IMR-90 (cell line): ENCODE measurements around the gene ZNF609. TPM values are rescaled to one million over a fixed set of nuclear protein-coding genes. Genes with fewer than 3 reads are reported as not detected.
"Not testable (repeated sequence)": the region's sequence is repeated elsewhere in the genome, so short reads cannot be mapped to it uniquely, and the experiment has no call there.

Experiments
- ATAC-seq: fragments of 200-7000 bp; cut with Tn5 transposase; 2 replicates; pipeline ENCODE4 v1.9.1; 2020; ENCODE audit warnings: low read depth, mild to moderate bottlenecking, moderate library complexity
- BruUV-seq: library from RNA; stranded (reverse); fragments of 400-500 nt; replicated peaks from 2 replicates; lab custom pipeline; 2021; lab: Mats Ljungman, UMichigan
- CTCF ChIA-PET: fragments of 300-600 bp; formaldehyde crosslinking; extraction: SDS; loops from one replicate; lab custom pipeline; 2021; ENCODE audit warnings: antibody characterized with exemption; lab: Yijun Ruan, JAX
- POLR2A ChIA-PET: fragments of 300-600 bp; sonication (Branson Sonifier 250); formaldehyde crosslinking; loops from one replicate; lab custom pipeline; 2022; ENCODE audit warnings: antibody characterized with exemption; ENCODE audit not compliant: unreplicated experiment; lab: Charles Lee
- DNase-seq: peaks from one replicate; pipeline ENCODE4 v3.0.0; 2013
- H2AFZ ChIP-seq: replicated peaks from 2 replicates; pipeline ENCODE3; 2013; ENCODE audit warnings: low read length, mild to moderate bottlenecking; ENCODE audit not compliant: poor library complexity
- H2AK5ac ChIP-seq: 2 replicates; pipeline ENCODE4 v1.6.1; 2013; ENCODE audit warnings: low read depth, low read length, inconsistent platforms
- H2AK9ac ChIP-seq: replicated peaks from 2 replicates; pipeline ENCODE3; 2013; ENCODE audit warnings: mild to moderate bottlenecking, low read depth, low read length, moderate library complexity; ENCODE audit not compliant: poor library complexity
- H2BK120ac ChIP-seq: 2 replicates; pipeline ENCODE4 v1.6.1; 2013; ENCODE audit warnings: low read depth, low read length, inconsistent platforms
- H2BK15ac ChIP-seq: 3 replicates; pipeline ENCODE4 v1.6.1; 2013; ENCODE audit warnings: low read depth, low read length, inconsistent platforms
- H2BK20ac ChIP-seq: 2 replicates; pipeline ENCODE4 v1.6.1; 2013; ENCODE audit warnings: low read depth, mild to moderate bottlenecking, inconsistent platforms, low read length, moderate library complexity
- H2BK5ac ChIP-seq: 2 replicates; pipeline ENCODE4 v1.6.1; 2013; ENCODE audit warnings: mild to moderate bottlenecking, low read depth, low read length, inconsistent platforms; ENCODE audit not compliant: poor library complexity, severe bottlenecking
- H3K14ac ChIP-seq: replicated peaks from 2 replicates; pipeline ENCODE4 v1.6.1; 2013; ENCODE audit warnings: low read depth, low read length, inconsistent platforms
- H3K18ac ChIP-seq: 2 replicates; pipeline ENCODE4 v1.6.1; 2013; ENCODE audit warnings: low read depth, low read length, control low read depth
- H3K23ac ChIP-seq: 2 replicates; pipeline ENCODE4 v1.6.1; 2013; ENCODE audit warnings: low read depth, low read length, inconsistent platforms
- H3K27ac ChIP-seq: 2 replicates; pipeline ENCODE4 v1.5.1; 2013; ENCODE audit warnings: mild to moderate bottlenecking, control low read depth, low read length; ENCODE audit not compliant: insufficient read depth
- H3K27me3 ChIP-seq: 2 replicates; pipeline ENCODE4 v1.6.1; 2013; ENCODE audit warnings: low read length; ENCODE audit not compliant: control insufficient read depth, insufficient read depth
- H3K36me3 ChIP-seq: 2 replicates; pipeline ENCODE4 v1.6.1; 2013; ENCODE audit warnings: low read length, mixed read lengths; ENCODE audit not compliant: control insufficient read depth, insufficient read depth
- H3K4ac ChIP-seq: 2 replicates; pipeline ENCODE4 v1.6.1; 2013; ENCODE audit warnings: low read depth, low read length, inconsistent platforms
- H3K4me1 ChIP-seq: 2 replicates; pipeline ENCODE4 v1.6.1; 2013; ENCODE audit warnings: low read length, mixed read lengths; ENCODE audit not compliant: control insufficient read depth, insufficient read depth
- H3K4me2 ChIP-seq: 2 replicates; pipeline ENCODE4 v1.6.1; 2013; ENCODE audit warnings: low read depth, mild to moderate bottlenecking, control low read depth, low read length, moderate library complexity
- H3K4me3 ChIP-seq: 2 replicates; pipeline ENCODE4 v1.5.1; 2013; ENCODE audit warnings: low read depth, mild to moderate bottlenecking, control low read depth, low read length, moderate library complexity; ENCODE audit not compliant: insufficient read depth
- H3K56ac ChIP-seq: 2 replicates; pipeline ENCODE4 v1.6.1; 2013; ENCODE audit warnings: low read length, inconsistent platforms; ENCODE audit not compliant: insufficient read depth; ENCODE audit errors: extremely low read depth
- H3K79me1 ChIP-seq, 2 experiments: 2 replicates each; pipeline ENCODE4 v1.6.1; 2013; ENCODE audit warnings: low read length in 2 of 2, inconsistent platforms in 1 of 2, low read depth in 1 of 2
- H3K9ac ChIP-seq: 2 replicates; pipeline ENCODE4 v1.6.1; 2013; ENCODE audit warnings: low read depth, low read length, control low read depth
- H3K9me1 ChIP-seq: 2 replicates; pipeline ENCODE4 v1.6.1; 2013; ENCODE audit warnings: low read length, inconsistent platforms; ENCODE audit not compliant: insufficient read depth
- H3K9me3 ChIP-seq: 2 replicates; pipeline ENCODE4 v1.6.1; 2013; ENCODE audit warnings: low read length; ENCODE audit not compliant: control insufficient read depth, insufficient read depth
- H4K20me1 ChIP-seq: 2 replicates; pipeline ENCODE4 v1.6.1; 2013; ENCODE audit warnings: low read length, inconsistent platforms; ENCODE audit not compliant: insufficient read depth
- H4K5ac ChIP-seq: 2 replicates; pipeline ENCODE4 v1.6.1; 2013; ENCODE audit warnings: mild to moderate bottlenecking, low read depth, low read length, control low read depth
- H4K8ac ChIP-seq, 2 experiments: 2 replicates each; pipeline ENCODE4 v1.6.1; 2013; ENCODE audit warnings: low read depth in 2 of 2, low read length in 2 of 2, control low read depth in 1 of 2, inconsistent platforms in 1 of 2
- H4K91ac ChIP-seq: 2 replicates; pipeline ENCODE4 v1.6.1; 2013; ENCODE audit warnings: low read depth, low read length, inconsistent platforms; ENCODE audit not compliant: insufficient read depth
- WGBS, 2 experiments: methylation state at CpG; one replicate each; pipeline versions ENCODE4 v1.1.5 to v1.1.7; 2013; ENCODE audit warnings: missing lambda C conversion rate in 2 of 2; ENCODE audit not compliant: insufficient read length in 1 of 2; ENCODE audit errors: extremely low coverage in 2 of 2; 5-methylcytosine and 5-hydroxymethylcytosine counted together
- dilution Hi-C: fragments of 300-500 bp; cut with HindIII; formaldehyde crosslinking; loops from one replicate; pipeline ENCODE4 v1.14.3; 2018; ENCODE audit warnings: low sequenced_read_pairs; ENCODE audit not compliant: unreplicated experiment
- in situ Hi-C: fragments of 300-500 bp; cut with MboI; formaldehyde crosslinking; loops from 3 replicates; pipeline ENCODE4 v1.14.3; 2019; ENCODE audit warnings: low sequenced_read_pairs, inconsistent platforms, mixed read lengths
- intact Hi-C: fragments of 100-400 bp; cut with micrococcal nuclease; formaldehyde crosslinking; loops from 2 replicates; pipeline ENCODE4 v1.10.0; 2022
- polyA plus RNA-seq, 3 experiments: library from polyadenylated mRNA; depleted of rRNA; stranded (reverse); fragments of >200 nt; gene quantifications; 2 replicates each; pipeline ENCODE4 v1.2.3, GENCODE V29; 2012; ENCODE audit warnings: low replicate concordance in 1 of 3
- total RNA-seq: library from RNA; depleted of rRNA; stranded (reverse); fragments of >200 nt; gene quantifications from 2 replicates; pipeline ENCODE4 v1.2.3, GENCODE V29; 2012
- TF ChIP-seq, protein P1 (sequence below): fragments of 150-350 bp; IDR thresholded peaks from 2 replicates; pipeline ENCODE4 v1.6.1; 2016; ENCODE audit warnings: low read depth, mild to moderate bottlenecking, low read length, moderate library complexity, borderline replicate concordance

Gene ZNF609
- total and polyA plus RNA-seq, 2 of the 4 experiments (the other 2 are of a cell fraction), result 10.4 to 12.5 TPM

DNA sequence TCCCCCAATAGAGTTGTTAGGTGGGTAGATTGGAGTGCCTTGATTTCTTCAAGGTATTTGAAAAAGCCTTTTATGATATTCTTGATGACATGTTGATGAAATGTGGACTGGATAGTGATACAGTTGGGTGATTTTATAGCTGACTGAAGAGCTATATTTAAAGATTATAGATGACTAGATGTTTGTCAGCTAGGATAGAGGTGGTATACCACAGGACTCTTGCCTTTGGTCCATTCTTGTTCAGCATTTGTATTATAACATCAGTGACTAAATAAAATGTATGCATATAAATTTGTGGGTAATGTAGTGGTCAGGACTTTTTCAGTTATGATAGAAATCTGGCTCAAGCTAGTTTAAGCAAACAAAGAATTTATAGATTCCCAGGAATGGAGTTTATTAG is 143.9 kb downstream of the ZNF609 start:
- H3K27me3 ChIP-seq, result no peaks in the 10 kb centered on the region
- peaks cover 18% of the 10 kb centered on the region; the same call in 1 of the 2 replicates for H4K20me1 ChIP-seq
- no peak overlapping the region for H3K56ac ChIP-seq
- no peak overlapping the region for H4K5ac ChIP-seq
- ATAC-seq, result no peak
- H3K4me2 ChIP-seq, result no peak overlapping the region
- in situ Hi-C loops, result no loop called here
- no peak overlapping the region for H3K27ac ChIP-seq
- no peak overlapping the region for H3K9ac ChIP-seq
- no peak overlapping the region for H3K14ac ChIP-seq
- no peaks in the 10 kb centered on the region for H3K9me1 ChIP-seq
- no peak overlapping the region for H3K4ac ChIP-seq
- H2AK5ac ChIP-seq, result no peak overlapping the region
- intact Hi-C loops, result no loop called here
- H3K36me3 ChIP-seq, result no peaks in the 10 kb centered on the region
- no TSS peak for BruUV-seq
- H3K4me3 ChIP-seq, result no peak overlapping the region
- ChIA-PET CTCF (interaction anchor here (0.6 to 0.8 kb wide), 3 partner anchors 17 to 86 kb away, joined by 3 read pairs; no protein-coding TSS in a partner anchor), POLR2A (interaction anchor here (0.6 kb wide), 1 partner anchor 53 kb away, joined by 4 read pairs; no protein-coding TSS in a partner anchor)
- no peaks in the 10 kb centered on the region for H3K4me1 ChIP-seq
- H2BK120ac ChIP-seq, result no peak overlapping the region
- dilution Hi-C loops, result no loop called here
- no peak overlapping the region for H2BK5ac ChIP-seq
- DNase-seq, result no peak
- H3K79me1 ChIP-seq, result peaks cover 26 to 64% of the 10 kb centered on the region in 2 experiments
- H2AFZ ChIP-seq, result no peak overlapping the region
- H4K91ac ChIP-seq, result no peak overlapping the region
- TF ChIP-seq, protein P1, sequence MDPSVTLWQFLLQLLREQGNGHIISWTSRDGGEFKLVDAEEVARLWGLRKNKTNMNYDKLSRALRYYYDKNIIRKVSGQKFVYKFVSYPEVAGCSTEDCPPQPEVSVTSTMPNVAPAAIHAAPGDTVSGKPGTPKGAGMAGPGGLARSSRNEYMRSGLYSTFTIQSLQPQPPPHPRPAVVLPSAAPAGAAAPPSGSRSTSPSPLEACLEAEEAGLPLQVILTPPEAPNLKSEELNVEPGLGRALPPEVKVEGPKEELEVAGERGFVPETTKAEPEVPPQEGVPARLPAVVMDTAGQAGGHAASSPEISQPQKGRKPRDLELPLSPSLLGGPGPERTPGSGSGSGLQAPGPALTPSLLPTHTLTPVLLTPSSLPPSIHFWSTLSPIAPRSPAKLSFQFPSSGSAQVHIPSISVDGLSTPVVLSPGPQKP, result no peak
- H2BK15ac ChIP-seq, result no peak overlapping the region
- no peaks in the 10 kb centered on the region for H3K9me3 ChIP-seq
- H2BK20ac ChIP-seq, result no peak overlapping the region
- H3K23ac ChIP-seq, result no peak overlapping the region
- H3K18ac ChIP-seq, result no peak overlapping the region
- no peak overlapping the region for H4K8ac ChIP-seq
- no peak overlapping the region for H2AK9ac ChIP-seq

- H3K9me1 ChIP-seq, H3K4me2 ChIP-seq, H3K9me3 ChIP-seq, H3K9ac ChIP-seq, H3K4me3 ChIP-seq, dilution Hi-C loops, H4K91ac ChIP-seq, H3K27ac ChIP-seq, H2BK15ac ChIP-seq, H2BK5ac ChIP-seq, H2AFZ ChIP-seq, BruUV-seq, DNase-seq, H2BK20ac ChIP-seq, ATAC-seq, intact Hi-C loops, POLR2A ChIA-PET, H3K18ac ChIP-seq, H3K27me3 ChIP-seq, H4K5ac ChIP-seq, H3K4me1 ChIP-seq, H2BK120ac ChIP-seq, H3K14ac ChIP-seq, CTCF ChIA-PET, H4K8ac ChIP-seq, H3K4ac ChIP-seq, H2AK9ac ChIP-seq, H3K56ac ChIP-seq, H3K23ac ChIP-seq, in situ Hi-C loops, H2AK5ac ChIP-seq, H3K36me3 ChIP-seq: not testable (repeated sequence)
- Histone ChIP-seq H4K20me1 (peaks cover 12% of the 10 kb centered on the region; the same call in 1 of the 2 replicates), H3K79me1 (peaks cover 26 to 59% of the 10 kb centered on the region in 2 experiments)
- 83% methylated on average over 1 of the region's 6 CpGs; no CpG with 5 or more reads in 1 of the 2 experiments for WGBS, 2 experiments
These were observed 147.0 kb downstream of the ZNF609 start for GRCh38 chr15:64607416-64607815.
